T-helper 1 cell treated with Interleukin-12 subunit alpha and Interleukin-12 subunit beta and Interleukin-4 antibody, amounts not matched to agents 30 μg/mL and 1 μg/mL, for 36 hours (primary cell): Measurements from ENCODE around the gene KLHDC10.
A peak's percentile ranks its signal among the peaks of the same experiment; 100 is the strongest.
"Not testable (repeated sequence)": the region's sequence is repeated elsewhere in the genome, so short reads cannot be mapped to it uniquely, and the experiment has no call there.

Experiments
- H3K27ac Mint-ChIP-seq: one replicate; pipeline ENCODE4 v1.8.0; 2021; ENCODE audit warnings: mild to moderate bottlenecking, mixed read lengths
- H3K27me3 Mint-ChIP-seq: one replicate; pipeline ENCODE4 v1.8.0; 2021; ENCODE audit warnings: low read depth, mixed read lengths
- H3K36me3 Mint-ChIP-seq: one replicate; pipeline ENCODE4 v1.8.0; 2021; ENCODE audit warnings: low read depth, mixed read lengths
- H3K4me1 Mint-ChIP-seq: one replicate; pipeline ENCODE4 v1.8.0; 2021; ENCODE audit warnings: low read depth, mixed read lengths
- H3K4me3 Mint-ChIP-seq: one replicate; pipeline ENCODE4 v1.8.0; 2021; ENCODE audit warnings: mild to moderate bottlenecking, moderate library complexity, mixed read lengths
- H3K9me3 Mint-ChIP-seq: one replicate; pipeline ENCODE4 v1.8.0; 2021; ENCODE audit warnings: mixed read lengths

KLHDC10 gene

GRCh38 chr7:130174237-130174959 lies 104.1 kb downstream of the KLHDC10 start:
- H3K36me3 Mint-ChIP-seq, result peaks cover 33% of the 10 kb centered on the region

GRCh38 chr7:130178251-130178650 lies 107.9 kb downstream of the KLHDC10 start:
- Mint-ChIP-seq H3K9me3 (no peaks in the 10 kb centered on the region), H3K27me3 (no peaks in the 10 kb centered on the region), H3K27ac (no peak overlapping the region), H3K36me3 (peaks cover 33% of the 10 kb centered on the region), H3K4me3 (no peak overlapping the region), H3K4me1 (peaks cover 12% of the 10 kb centered on the region)

More at GRCh38 chr7:130174237-130174959, 104.1 kb downstream of the KLHDC10 start:
- Mint-ChIP-seq H3K4me1 (peaks cover 2% of the 10 kb centered on the region), H3K27ac (no peak overlapping the region), H3K27me3 (no peaks in the 10 kb centered on the region), H3K9me3 (no peaks in the 10 kb centered on the region), H3K4me3 (no peak overlapping the region)

GRCh38 chr7:130179631-130180030 lies 109.3 kb downstream of the KLHDC10 start:
- H3K36me3 Mint-ChIP-seq, result peaks cover 34% of the 10 kb centered on the region
- H3K9me3 Mint-ChIP-seq, result no peaks in the 10 kb centered on the region
- H3K4me1 Mint-ChIP-seq, result peaks cover 14% of the 10 kb centered on the region
- H3K27me3 Mint-ChIP-seq, result no peaks in the 10 kb centered on the region
- no peak overlapping the region for H3K4me3 Mint-ChIP-seq
- no peak overlapping the region for H3K27ac Mint-ChIP-seq

- Mint-ChIP-seq H3K27ac (peak overlapping the region; percentile 52), H3K4me1 (peaks cover 14% of the 10 kb centered on the region), H3K27me3 (no peaks in the 10 kb centered on the region), H3K36me3 (peaks cover 33% of the 10 kb centered on the region), H3K9me3 (no peaks in the 10 kb centered on the region), H3K4me3 (no peak overlapping the region)
Measured at GRCh38 chr7:130180571-130181262, 110.4 kb downstream of the KLHDC10 start.

- H3K27ac Mint-ChIP-seq, result peak overlapping the region; percentile 52
- peaks cover 14% of the 10 kb centered on the region for H3K4me1 Mint-ChIP-seq
- H3K4me3 Mint-ChIP-seq, result no peak overlapping the region
- no peaks in the 10 kb centered on the region for H3K9me3 Mint-ChIP-seq
- no peaks in the 10 kb centered on the region for H3K27me3 Mint-ChIP-seq
- peaks cover 33% of the 10 kb centered on the region for H3K36me3 Mint-ChIP-seq
Measured at GRCh38 chr7:130181263-130181605, 110.9 kb downstream of the KLHDC10 start.

- peaks cover 36% of the 10 kb centered on the region for H3K36me3 Mint-ChIP-seq
- H3K27me3 Mint-ChIP-seq, result no peaks in the 10 kb centered on the region
- H3K4me3 Mint-ChIP-seq, result no peak overlapping the region
- no peaks in the 10 kb centered on the region for H3K9me3 Mint-ChIP-seq
- H3K27ac Mint-ChIP-seq, result no peak overlapping the region
- H3K4me1 Mint-ChIP-seq, result peaks cover 14% of the 10 kb centered on the region
Measured at GRCh38 chr7:130182990-130183389, 112.7 kb downstream of the KLHDC10 start.

GRCh38 chr7:130184349-130184748 lies 114.0 kb downstream of the KLHDC10 start:
- H3K27me3 Mint-ChIP-seq, H3K4me3 Mint-ChIP-seq, H3K27ac Mint-ChIP-seq, H3K9me3 Mint-ChIP-seq: not testable (repeated sequence)
- peaks cover 13% of the 10 kb centered on the region for H3K4me1 Mint-ChIP-seq
- peaks cover 31% of the 10 kb centered on the region for H3K36me3 Mint-ChIP-seq
